NCI-H2171 treated with DMSO at 0.1 percent for 48 hours (cell line): ENCODE data around the gene SEC61A1.
A peak's percentile ranks its signal among the peaks of the same experiment; 100 is the strongest.

Experiments used
- DNase-seq: peaks from one replicate; lab custom pipeline; 2025; lab: John Stamatoyannopoulos, UW

The SEC61A1 gene

GRCh38 chr3:128051837-128052594 is at the start of gene SEC61A1:
Gene SEC61A1 (plus strand): TSS chr3:128052437. CDS start chr3:128052553, 116 bp downstream.
- DNase-seq = peak; percentile 90

GRCh38 chr3:128004661-128005060 is 47.6 kb upstream of the SEC61A1 start:
- no peak for DNase-seq

- DNase-seq = no peak
These were observed 45.9 kb upstream of the SEC61A1 start for GRCh38 chr3:128006061-128007032.

- DNase-seq = no peak
These were observed 45.2 kb upstream of the SEC61A1 start for GRCh38 chr3:128007033-128007424.

- no peak for DNase-seq
These were observed 42.0 kb upstream of the SEC61A1 start for GRCh38 chr3:128009952-128010846.

- DNase-seq = peak; percentile 84
These were observed 41.1 kb upstream of the SEC61A1 start for GRCh38 chr3:128011140-128011539.

GRCh38 chr3:128012050-128012449 is 40.2 kb upstream of the SEC61A1 start:
- no peak for DNase-seq

GRCh38 chr3:128014548-128014947 is 37.7 kb upstream of the SEC61A1 start:
- DNase-seq = no peak

GRCh38 chr3:128016502-128016901 is 35.7 kb upstream of the SEC61A1 start:
- DNase-seq = no peak

GRCh38 chr3:128021768-128022372 is 30.4 kb upstream of the SEC61A1 start:
- DNase-seq = peak; percentile 15

GRCh38 chr3:128033102-128033501 is 19.1 kb upstream of the SEC61A1 start:
- DNase-seq = no peak

GRCh38 chr3:128036119-128036518 is 16.1 kb upstream of the SEC61A1 start:
- no peak for DNase-seq

- no peak for DNase-seq
These were observed 12.2 kb upstream of the SEC61A1 start for GRCh38 chr3:128040041-128040440.

GRCh38 chr3:128040660-128041059 is 11.6 kb upstream of the SEC61A1 start:
- no peak for DNase-seq

- DNase-seq = no peak
These were observed 10.9 kb upstream of the SEC61A1 start for GRCh38 chr3:128041344-128041743.

GRCh38 chr3:128050597-128050996 is 1.6 kb upstream of the SEC61A1 start:
- DNase-seq = no peak

GRCh38 chr3:128051459-128051836 is 789 bp upstream of the SEC61A1 start:
- no peak for DNase-seq

- peak; percentile 23 for DNase-seq
These were observed 536 bp downstream of the SEC61A1 start for GRCh38 chr3:128052595-128053351.

GRCh38 chr3:128053614-128054013 is 1.4 kb downstream of the SEC61A1 start:
- DNase-seq = no peak

GRCh38 chr3:128054367-128054766 is 2.1 kb downstream of the SEC61A1 start:
- no peak for DNase-seq

- DNase-seq = no peak
These were observed 4.0 kb downstream of the SEC61A1 start for GRCh38 chr3:128056258-128056657.
